HFFc6 (cell line): ENCODE data around the gene PHC2. TPM values are rescaled to one million over a fixed set of nuclear protein-coding genes. Genes with fewer than 3 reads are reported as not detected.

Experiments
- DNase-seq: peaks from one replicate; pipeline ENCODE4 v3.0.0-alpha.2; 2018
- H3K27ac Mint-ChIP-seq: 2 replicates; pipeline ENCODE4 v1.8.0; 2020; ENCODE audit warnings: mild to moderate bottlenecking, mixed read lengths
- H3K27me3 Mint-ChIP-seq: 2 replicates; pipeline ENCODE4 v1.8.0; 2021; ENCODE audit warnings: mild to moderate bottlenecking, moderate library complexity, mixed read lengths; ENCODE audit not compliant: insufficient read depth
- H3K36me3 Mint-ChIP-seq: 2 replicates; pipeline ENCODE4 v1.8.0; 2021; ENCODE audit warnings: low read depth, mixed read lengths
- H3K4me1 Mint-ChIP-seq: 2 replicates; pipeline ENCODE4 v1.8.0; 2020; ENCODE audit warnings: low read depth, mixed read lengths
- H3K4me3 Mint-ChIP-seq: 2 replicates; pipeline ENCODE4 v1.8.0; 2020; ENCODE audit warnings: mild to moderate bottlenecking, moderate library complexity, mixed read lengths
- H3K9me3 Mint-ChIP-seq: 2 replicates; pipeline ENCODE4 v1.8.0; 2020; ENCODE audit warnings: mild to moderate bottlenecking, mixed read lengths
- total RNA-seq, 6 experiments: library from RNA; stranded (reverse); fragmentation: NEBNext Ultra II Directional; extraction: Animal tissue kit (Norgen Biotek cat#: 25700); gene quantifications; 2 replicates in 1 of 6; 3 replicates in 5 of 6; pipeline ENCODE4 v1.2.3, GENCODE V29; 2021
- TF ChIP-seq, protein P1 (sequence below): fragments of 200-600 bp; sonication (generic); IDR thresholded peaks from 2 replicates; pipeline ENCODE4 v1.5.0; 2021; ENCODE audit warnings: antibody characterized with exemption, mild to moderate bottlenecking

PHC2 gene
- total RNA-seq, 6 experiments from 2014 or later: 86.5 to 105 (median 99.6) TPM

DNA sequence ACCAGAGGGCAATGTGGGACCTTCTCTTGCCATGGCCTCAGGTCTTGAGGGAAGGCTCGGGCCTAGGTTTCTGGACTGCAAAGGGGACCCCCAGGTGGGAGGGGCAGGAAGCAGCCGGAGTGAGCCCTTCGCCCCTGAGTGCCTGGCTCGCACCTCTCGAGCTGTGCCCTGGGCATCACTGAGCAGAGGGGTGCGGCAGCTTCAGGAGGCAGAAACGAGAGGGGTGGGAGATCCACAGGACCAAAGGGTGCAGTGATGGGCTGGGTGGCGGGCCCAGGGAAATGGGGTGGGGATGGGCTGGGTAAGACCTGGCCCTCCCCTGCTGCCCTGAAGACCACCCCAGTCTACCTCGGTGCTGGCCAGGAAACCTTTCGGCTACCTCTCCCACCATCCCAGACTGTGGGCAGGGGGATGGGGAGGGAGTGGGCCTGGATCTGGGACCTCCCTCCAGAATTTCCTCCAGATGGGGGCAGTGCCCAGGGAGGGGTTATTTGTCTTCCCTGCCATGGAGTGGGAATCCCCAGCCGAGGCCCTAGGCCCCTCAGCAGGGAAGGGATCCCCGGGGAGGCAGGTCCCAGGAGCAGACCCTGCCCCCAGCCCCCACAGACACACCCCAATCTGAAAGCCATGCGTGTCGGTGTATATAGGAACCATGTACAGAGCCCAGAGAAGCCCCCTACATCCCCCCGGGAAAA lies 131.3 kb downstream of the PHC2 start:
- Mint-ChIP-seq H3K4me1 (peaks cover 21% of the 10 kb centered on the region), H3K36me3 (no peaks in the 10 kb centered on the region; the same call in 1 of the 2 replicates), H3K9me3 (no peaks in the 10 kb centered on the region), H3K4me3 (no peak overlapping the region), H3K27me3 (no peaks in the 10 kb centered on the region; the same call in none of the 2 replicates), H3K27ac (no peak overlapping the region)
- no peak for DNase-seq
- TF ChIP-seq, protein P1, sequence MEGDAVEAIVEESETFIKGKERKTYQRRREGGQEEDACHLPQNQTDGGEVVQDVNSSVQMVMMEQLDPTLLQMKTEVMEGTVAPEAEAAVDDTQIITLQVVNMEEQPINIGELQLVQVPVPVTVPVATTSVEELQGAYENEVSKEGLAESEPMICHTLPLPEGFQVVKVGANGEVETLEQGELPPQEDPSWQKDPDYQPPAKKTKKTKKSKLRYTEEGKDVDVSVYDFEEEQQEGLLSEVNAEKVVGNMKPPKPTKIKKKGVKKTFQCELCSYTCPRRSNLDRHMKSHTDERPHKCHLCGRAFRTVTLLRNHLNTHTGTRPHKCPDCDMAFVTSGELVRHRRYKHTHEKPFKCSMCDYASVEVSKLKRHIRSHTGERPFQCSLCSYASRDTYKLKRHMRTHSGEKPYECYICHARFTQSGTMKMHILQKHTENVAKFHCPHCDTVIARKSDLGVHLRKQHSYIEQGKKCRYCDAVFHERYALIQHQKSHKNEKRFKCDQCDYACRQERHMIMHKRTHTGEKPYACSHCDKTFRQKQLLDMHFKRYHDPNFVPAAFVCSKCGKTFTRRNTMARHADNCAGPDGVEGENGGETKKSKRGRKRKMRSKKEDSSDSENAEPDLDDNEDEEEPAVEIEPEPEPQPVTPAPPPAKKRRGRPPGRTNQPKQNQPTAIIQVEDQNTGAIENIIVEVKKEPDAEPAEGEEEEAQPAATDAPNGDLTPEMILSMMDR: no peak; the same call in 1 of the 2 replicates

GRCh38 chr1:33298623-33299277 lies 132.1 kb downstream of the PHC2 start:
- no peaks in the 10 kb centered on the region for H3K9me3 Mint-ChIP-seq
- H3K27me3 Mint-ChIP-seq: no peaks in the 10 kb centered on the region; the same call in none of the 2 replicates
- no peak overlapping the region for H3K27ac Mint-ChIP-seq
- peak; percentile 56 for DNase-seq
- H3K36me3 Mint-ChIP-seq: no peaks in the 10 kb centered on the region; the same call in 1 of the 2 replicates
- H3K4me3 Mint-ChIP-seq: no peak overlapping the region
- peaks cover 21% of the 10 kb centered on the region for H3K4me1 Mint-ChIP-seq
- TF ChIP-seq, protein P1: peak; percentile 93

DNA sequence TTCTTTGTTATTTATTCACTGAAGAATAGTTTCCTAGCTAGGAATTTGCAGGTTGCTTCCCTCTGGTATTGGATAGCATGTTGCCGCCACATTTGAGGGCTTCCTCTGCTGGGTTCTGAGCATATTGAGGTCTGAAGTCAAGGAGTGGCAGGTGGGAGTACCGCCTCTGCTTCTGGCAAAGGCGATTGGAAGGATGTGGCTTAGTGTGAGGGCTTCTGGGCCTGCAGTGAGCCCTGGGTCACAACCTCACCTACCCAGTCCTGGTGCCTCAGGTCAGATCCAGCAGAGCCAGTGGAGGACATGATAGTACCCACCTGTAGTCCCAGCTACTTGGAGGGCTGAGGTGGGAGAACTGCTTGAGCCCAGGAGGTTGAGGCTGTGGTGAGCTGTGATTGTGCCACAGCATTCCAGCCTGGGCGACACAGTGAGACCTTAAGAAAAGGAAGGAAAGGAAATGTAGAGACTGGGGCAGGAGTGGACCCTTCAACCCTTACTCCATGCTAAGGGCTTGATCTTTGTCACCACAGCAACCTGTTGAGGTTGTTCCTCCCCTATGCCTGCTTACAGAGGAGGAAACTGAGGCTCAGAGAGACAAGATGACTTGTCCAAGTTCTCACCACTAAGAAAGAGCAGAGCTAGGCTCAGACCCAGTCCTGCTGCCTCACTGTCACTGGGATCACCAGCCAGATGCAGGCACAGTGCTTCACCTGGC lies 132.8 kb downstream of the PHC2 start:
- TF ChIP-seq, protein P1: no peak
- H3K9me3 Mint-ChIP-seq: no peaks in the 10 kb centered on the region
- no peak for DNase-seq
- H3K4me1 Mint-ChIP-seq: peaks cover 21% of the 10 kb centered on the region
- no peaks in the 10 kb centered on the region; the same call in 1 of the 2 replicates for H3K36me3 Mint-ChIP-seq
- H3K4me3 Mint-ChIP-seq: no peak overlapping the region
- no peak overlapping the region for H3K27ac Mint-ChIP-seq
- H3K27me3 Mint-ChIP-seq: no peaks in the 10 kb centered on the region; the same call in none of the 2 replicates

GRCh38 chr1:33296824-33297223 lies 134.1 kb downstream of the PHC2 start:
- TF ChIP-seq, protein P1: no peak
- H3K27me3 Mint-ChIP-seq: no peaks in the 10 kb centered on the region; the same call in none of the 2 replicates
- no peak overlapping the region for H3K27ac Mint-ChIP-seq
- peaks cover 21% of the 10 kb centered on the region for H3K4me1 Mint-ChIP-seq
- no peaks in the 10 kb centered on the region; the same call in 1 of the 2 replicates for H3K36me3 Mint-ChIP-seq
- H3K4me3 Mint-ChIP-seq: no peak overlapping the region
- H3K9me3 Mint-ChIP-seq: no peaks in the 10 kb centered on the region
- DNase-seq: no peak

GRCh38 chr1:33296082-33296458 lies 134.8 kb downstream of the PHC2 start:
- H3K4me1 Mint-ChIP-seq: peaks cover 14% of the 10 kb centered on the region
- no peak overlapping the region for H3K4me3 Mint-ChIP-seq
- peak overlapping the region; percentile 63; the same call in 1 of the 2 replicates for H3K27ac Mint-ChIP-seq
- peak; percentile 55 for DNase-seq
- no peaks in the 10 kb centered on the region; the same call in none of the 2 replicates for H3K27me3 Mint-ChIP-seq
- TF ChIP-seq, protein P1: no peak
- no peaks in the 10 kb centered on the region; the same call in 1 of the 2 replicates for H3K36me3 Mint-ChIP-seq
- no peaks in the 10 kb centered on the region for H3K9me3 Mint-ChIP-seq
